ENCODE measurements around the gene PNPLA4. TPM values are rescaled to one million over a fixed set of nuclear protein-coding genes. Genes with fewer than 3 reads are reported as not detected.

Gene PNPLA4
- total and polyA plus RNA-seq, 2 experiments from 2014 or later = 19.4 to 20.0 TPM

GRCh38 chrX:7970428-7970827, 43.2 kb upstream of the PNPLA4 start (continued):
- TF ChIP-seq ETS1 (IDR thresholded peaks at IDR 0.05) (no peak), EZH2 (IDR thresholded peaks at IDR 0.05; ENCODE audit: low read depth, unreplicated experiment) (no peak), ZNF114 (CRISPR knock-in tag; IDR thresholded peaks at IDR 0.05) (no peak)

- Mint-ChIP-seq H3K9me3 (peaks cover 4% of the 10 kb centered on the region; the same call in 1 of the 3 replicates), H3K27ac (no peak overlapping the region), H3K4me1 (no peaks in the 10 kb centered on the region), H3K36me3 (ENCODE audit: low read depth) (no peaks in the 10 kb centered on the region), H3K4me3 (no peak overlapping the region), H3K27me3 (ENCODE audit: insufficient read depth, low read depth, poor library complexity) (no peaks in the 10 kb centered on the region)
- Histone ChIP-seq H3F3A (replicated peaks; ENCODE audit: low read depth) (no peaks in the 10 kb centered on the region), H3K27ac (ENCODE audit: low read depth) (no peak overlapping the region), H4K20me1 (replicated peaks; ENCODE audit: insufficient read depth) (no peaks in the 10 kb centered on the region), H2AFZ (no peak overlapping the region), H3K9me2 (ENCODE audit: insufficient read depth) (no peaks in the 10 kb centered on the region), H3K4me1 (ENCODE audit: insufficient read depth) (no peaks in the 10 kb centered on the region), H3K27me3 (ENCODE audit: insufficient read depth) (no peaks in the 10 kb centered on the region), H3K79me2 (replicated peaks; ENCODE audit: insufficient read depth) (no peaks in the 10 kb centered on the region), H3K36me3 (ENCODE audit: insufficient read depth) (no peaks in the 10 kb centered on the region), H3K4me3 (no peak overlapping the region), H3K4me2 (no peak overlapping the region)
- no peak for TF ChIP-seq NANOG (IDR thresholded peaks at IDR 0.05; ENCODE audit: borderline replicate concordance)
- no peak for TF ChIP-seq CTCF (conservative IDR thresholded peaks at IDR 0.05; ENCODE audit: low read depth in 2 of 2)
- TF ChIP-seq ZNF331 (CRISPR knock-in tag; IDR thresholded peaks at IDR 0.05; ENCODE audit: low read depth) = no peak
- TF ChIP-seq EZH2phosphoT487 (IDR thresholded peaks at IDR 0.05; ENCODE audit: unreplicated experiment) = no peak
- TF ChIP-seq ZNF114 (CRISPR knock-in tag; IDR thresholded peaks at IDR 0.05) = no peak
- no peak for TF ChIP-seq CREB1 (CRISPR knock-in tag; IDR thresholded peaks at IDR 0.05; ENCODE audit: low read depth)
- no peak for TF ChIP-seq POLR2AphosphoS5 (IDR thresholded peaks at IDR 0.05; ENCODE audit: low read depth)
- TF ChIP-seq ZNF462 (CRISPR knock-in tag; IDR thresholded peaks at IDR 0.05) = no peak
- no peak for DNase-seq (ENCODE audit: low spot score)
- no peak for ATAC-seq
Observed at GRCh38 chrX:7965436-7965835, 38.2 kb upstream of the PNPLA4 start.

All from GM23338 (cell line).